ENCODE results near the gene CACNA2D4. TPM values are rescaled to one million over a fixed set of nuclear protein-coding genes. Genes with fewer than 3 reads are reported as not detected.

Gene CACNA2D4
- total and polyA plus RNA-seq, 11 donors = 0.10 to 9.0 (median 1.2) TPM

GRCh38 chr12:1882850-1883470, 35.5 kb downstream of the CACNA2D4 start:
- ATAC-seq = no peak
- intact Hi-C loops (cut with DNase I) = no loop called here

GRCh38 chr12:1882405-1882804, 36.0 kb downstream of the CACNA2D4 start:
- peaks cover 0 to 10% (median 0%) of the 10 kb centered on the region in 9 donors for H3K27me3 ChIP-seq
- 76 to 86% (median 83%) methylated on average over 8 of the region's 8 CpGs for WGBS, 4 donors
- no peaks in the 10 kb centered on the region for H3K36me3 ChIP-seq
- no peak overlapping the region for H3K27ac ChIP-seq
- no peaks in the 10 kb centered on the region for H3K4me1 ChIP-seq
- ATAC-seq (no peak), DNase-seq (no peak)
- intact Hi-C loops (cut with DNase I) = no loop called here
- no peak overlapping the region for H3K4me3 ChIP-seq
- TF ChIP-seq CTCF (IDR thresholded peaks at IDR 0.05) = no peak
- TF ChIP-seq POLR2A (IDR thresholded peaks at IDR 0.05) = no peak
- no peaks in the 10 kb centered on the region for H3K9me3 ChIP-seq

More at GRCh38 chr12:1882850-1883470, 35.5 kb downstream of the CACNA2D4 start:
- peaks cover 0 to 9% (median 0%) of the 10 kb centered on the region in 9 donors for H3K27me3 ChIP-seq
- no peak for TF ChIP-seq CTCF (IDR thresholded peaks at IDR 0.05)
- TF ChIP-seq POLR2A (IDR thresholded peaks at IDR 0.05) = no peak
- WGBS, 4 donors = 86 to 91% (median 88%) methylated on average over 19 of the region's 19 CpGs
- DNase-seq = no peak
- H3K36me3 ChIP-seq = no peaks in the 10 kb centered on the region
- no peak overlapping the region for H3K4me3 ChIP-seq
- no peaks in the 10 kb centered on the region for H3K9me3 ChIP-seq
- H3K4me1 ChIP-seq = no peaks in the 10 kb centered on the region
- no peak overlapping the region for H3K27ac ChIP-seq

GRCh38 chr12:1881936-1882335, 36.5 kb downstream of the CACNA2D4 start:
- TF ChIP-seq POLR2A (IDR thresholded peaks at IDR 0.05) (no peak), CTCF (IDR thresholded peaks at IDR 0.05) (no peak)
- Histone ChIP-seq H3K27me3 (peaks cover 0 to 14% (median 0%) of the 10 kb centered on the region in 9 donors), H3K36me3 (no peaks in the 10 kb centered on the region), H3K27ac (no peak overlapping the region), H3K9me3 (no peaks in the 10 kb centered on the region), H3K4me1 (no peaks in the 10 kb centered on the region), H3K4me3 (no peak overlapping the region)
- 53 to 72% (median 67%) methylated on average over 3 of the region's 3 CpGs for WGBS, 4 donors
- DNase-seq (no peak), ATAC-seq (no peak)
- intact Hi-C loops (cut with DNase I) = no loop called here

GRCh38 chr12:1881301-1881700, 37.2 kb downstream of the CACNA2D4 start:
- H3K4me3 ChIP-seq = no peak overlapping the region
- ATAC-seq (no peak), DNase-seq (no peak)
- no peaks in the 10 kb centered on the region for H3K4me1 ChIP-seq
- intact Hi-C loops (cut with DNase I) = no loop called here
- H3K27ac ChIP-seq = no peak overlapping the region
- peaks cover 0 to 14% (median 0%) of the 10 kb centered on the region in 9 donors for H3K27me3 ChIP-seq
- no peaks in the 10 kb centered on the region for H3K36me3 ChIP-seq
- WGBS, 4 donors = 77 to 93% (median 88%) methylated on average over 6 to 8 of the region's 8 CpGs
- no peak for TF ChIP-seq CTCF (IDR thresholded peaks at IDR 0.05)
- no peak for TF ChIP-seq POLR2A (IDR thresholded peaks at IDR 0.05)
- H3K9me3 ChIP-seq = no peaks in the 10 kb centered on the region

Measured in heart left ventricle (tissue), 16 donors.